K562 (cell line): Measurements from ENCODE around the gene AKR1A1. TPM values are rescaled to one million over a fixed set of nuclear protein-coding genes. Genes with fewer than 3 reads are reported as not detected.
A peak's percentile ranks its signal among the peaks of the same experiment; 100 is the strongest.

Source experiments
- CHD2 ChIP-seq: IDR thresholded peaks from 2 replicates; pipeline ENCODE4 v1.6.1; 2011; ENCODE audit warnings: low read depth, low read length
- CTCFL ChIP-seq: IDR thresholded peaks from 2 replicates; pipeline ENCODE4 v1.6.1; 2011; ENCODE audit warnings: borderline replicate concordance, low read depth, mild to moderate bottlenecking, moderate library complexity, low read length; ENCODE audit not compliant: insufficient read depth, poor library complexity, severe bottlenecking
- FOXJ2 ChIP-seq: fragments of 200-800 bp; sonication (Bioruptor generic); IDR thresholded peaks from 2 replicates; pipeline ENCODE4 v1.6.1; 2016; ENCODE audit warnings: missing genetic modification characterization, missing compliant biosample characterization
- GABPB2 ChIP-seq: fragments of 250-450 bp; sonication (Bioruptor Pico); conservative IDR thresholded peaks from 2 replicates; pipeline ENCODE4 v1.5.1; 2021; ENCODE audit warnings: mild to moderate bottlenecking
- NELFE ChIP-seq: IDR thresholded peaks from 2 replicates; pipeline ENCODE4 v1.6.1; 2011; ENCODE audit warnings: mild to moderate bottlenecking; ENCODE audit not compliant: insufficient read depth, insufficient read length
- PHF20 ChIP-seq: fragments of 450-650 bp; IDR thresholded peaks from 2 replicates; pipeline ENCODE4 v1.6.1; 2018; ENCODE audit not compliant: partially characterized antibody
- PRDM10 ChIP-seq: fragments of 450-650 bp; IDR thresholded peaks from 2 replicates; pipeline ENCODE4 v1.6.1; 2018; ENCODE audit not compliant: partially characterized antibody
- TEAD4 ChIP-seq, 2 experiments: sonication (generic) in 1 of 2; formaldehyde crosslinking in 1 of 2; IDR thresholded peaks; 2 replicates each; pipeline versions ENCODE4 v1.6.1 to v1.8.0; 2012 to 2022; ENCODE audit warnings: borderline replicate concordance in 1 of 2, inconsistent platforms in 1 of 2, low read length in 1 of 2, mild to moderate bottlenecking in 1 of 2, missing genetic modification reagents in 1 of 2
- U2AF2 ChIP-seq: fragments of 200-400 bp; formaldehyde crosslinking; optimal IDR thresholded peaks from 2 replicates; pipeline ENCODE3; 2017; ENCODE audit warnings: low read depth, mild to moderate bottlenecking, low read length
- YY1 ChIP-seq, 3 experiments: IDR thresholded peaks; 2 replicates each; pipeline ENCODE4 v1.6.1; 2011; ENCODE audit warnings: low read length in 2 of 3, mild to moderate bottlenecking in 2 of 3, moderate library complexity in 2 of 3, borderline replicate concordance in 1 of 3, control low read depth in 1 of 3, low read depth in 1 of 3; ENCODE audit not compliant: insufficient read depth in 3 of 3, insufficient replicate concordance in 2 of 3, control insufficient read depth in 1 of 3, insufficient read length in 1 of 3; ENCODE audit errors: extremely low read depth in 1 of 3
- ZNF586 ChIP-seq: fragments of 450-650 bp; formaldehyde crosslinking; conservative IDR thresholded peaks from 2 replicates; pipeline ENCODE4 v1.4.0; 2020; ENCODE audit warnings: mild to moderate bottlenecking, moderate library complexity
- polyA plus RNA-seq, 8 experiments: library from polyadenylated mRNA; depleted of rRNA in 4 of 8; stranded (reverse) in 5 of 8; unstranded in 3 of 8; fragments of >200 nt; fragmentation: Nextera tagmentation in 2 of 8; fragmentation: Illumina TruSeq in 1 of 8; extraction: Ambion mirVana in 2 of 8; extraction: Trizol in 1 of 8; gene quantifications; 2 replicates each; pipeline versions ENCODE4 v1.2.1 to v1.2.3, GENCODE V29; 2011 to 2014; ENCODE audit warnings: inconsistent platforms in 1 of 8, missing spikeins in 1 of 8
- total RNA-seq, 7 experiments: library from RNA; depleted of rRNA in 6 of 7; stranded (reverse); fragments of >200 nt in 6 of 7; fragmentation: Illumina TruSeq in 2 of 7; extraction: Trizol in 2 of 7; gene quantifications; 2 replicates each; pipeline versions ENCODE4 v1.2.1 to v1.2.3, GENCODE V29; 2011 to 2021; ENCODE audit warnings: low replicate concordance in 1 of 7
- TF ChIP-seq, protein P1 (sequence below): sonication (generic); formaldehyde crosslinking; IDR thresholded peaks from 2 replicates; pipeline ENCODE4 v1.8.1; 2023; ENCODE audit warnings: mild to moderate bottlenecking, missing genetic modification reagents
- TF ChIP-seq, protein P2 (sequence below), 2 experiments: fragments of 450-650 bp; IDR thresholded peaks; 2 replicates each; pipeline ENCODE4 v1.6.1; 2018; ENCODE audit warnings: mild to moderate bottlenecking in 2 of 2, low read depth in 1 of 2; ENCODE audit not compliant: partially characterized antibody in 2 of 2

AKR1A1 gene
- total and polyA plus RNA-seq, 9 of the 15 experiments (the other 6 are each of a cell fraction or from before 2014, with no cell fraction given) = 68.6 to 211 (median 132) TPM

- TF ChIP-seq, protein P1, sequence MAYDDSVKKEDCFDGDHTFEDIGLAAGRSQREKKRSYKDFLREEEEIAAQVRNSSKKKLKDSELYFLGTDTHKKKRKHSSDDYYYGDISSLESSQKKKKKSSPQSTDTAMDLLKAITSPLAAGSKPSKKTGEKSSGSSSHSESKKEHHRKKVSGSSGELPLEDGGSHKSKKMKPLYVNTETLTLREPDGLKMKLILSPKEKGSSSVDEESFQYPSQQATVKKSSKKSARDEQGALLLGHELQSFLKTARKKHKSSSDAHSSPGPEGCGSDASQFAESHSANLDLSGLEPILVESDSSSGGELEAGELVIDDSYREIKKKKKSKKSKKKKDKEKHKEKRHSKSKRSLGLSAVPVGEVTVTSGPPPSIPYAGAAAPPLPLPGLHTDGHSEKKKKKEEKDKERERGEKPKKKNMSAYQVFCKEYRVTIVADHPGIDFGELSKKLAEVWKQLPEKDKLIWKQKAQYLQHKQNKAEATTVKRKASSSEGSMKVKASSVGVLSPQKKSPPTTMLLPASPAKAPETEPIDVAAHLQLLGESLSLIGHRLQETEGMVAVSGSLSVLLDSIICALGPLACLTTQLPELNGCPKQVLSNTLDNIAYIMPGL (CRISPR knock-in tag) = peak; percentile 68; the same call in 1 of the 2 replicates
- TF ChIP-seq TEAD4 (IDR thresholded peaks at IDR 0.05; ENCODE audit: low read length) (peak; percentile 20; the same call in 1 of the 2 replicates), TEAD4 (CRISPR knock-in tag; IDR thresholded peaks at IDR 0.05; ENCODE audit: borderline replicate concordance) (no peak), U2AF2 (no peak), CTCFL (peak; percentile 52), ZNF586 (no peak), FOXJ2 (tag) (no peak), GABPB2 (CRISPR knock-in tag) (peak; percentile 69; the same call in 1 of the 2 replicates), PRDM10 (no peak), YY1 (IDR thresholded peaks at IDR 0.05; ENCODE audit: borderline replicate concordance in 1 of 3, control insufficient read depth in 1 of 3, extremely low read depth in 1 of 3, insufficient read depth in 3 of 3, insufficient read length in 1 of 3, insufficient replicate concordance in 2 of 3, low read depth in 1 of 3, low read length in 2 of 3) (no peak), NELFE (peak; percentile 91), PHF20 (peak; percentile 72), CHD2 (peak; percentile 45; the same call in 1 of the 2 replicates)
- TF ChIP-seq, protein P2, sequence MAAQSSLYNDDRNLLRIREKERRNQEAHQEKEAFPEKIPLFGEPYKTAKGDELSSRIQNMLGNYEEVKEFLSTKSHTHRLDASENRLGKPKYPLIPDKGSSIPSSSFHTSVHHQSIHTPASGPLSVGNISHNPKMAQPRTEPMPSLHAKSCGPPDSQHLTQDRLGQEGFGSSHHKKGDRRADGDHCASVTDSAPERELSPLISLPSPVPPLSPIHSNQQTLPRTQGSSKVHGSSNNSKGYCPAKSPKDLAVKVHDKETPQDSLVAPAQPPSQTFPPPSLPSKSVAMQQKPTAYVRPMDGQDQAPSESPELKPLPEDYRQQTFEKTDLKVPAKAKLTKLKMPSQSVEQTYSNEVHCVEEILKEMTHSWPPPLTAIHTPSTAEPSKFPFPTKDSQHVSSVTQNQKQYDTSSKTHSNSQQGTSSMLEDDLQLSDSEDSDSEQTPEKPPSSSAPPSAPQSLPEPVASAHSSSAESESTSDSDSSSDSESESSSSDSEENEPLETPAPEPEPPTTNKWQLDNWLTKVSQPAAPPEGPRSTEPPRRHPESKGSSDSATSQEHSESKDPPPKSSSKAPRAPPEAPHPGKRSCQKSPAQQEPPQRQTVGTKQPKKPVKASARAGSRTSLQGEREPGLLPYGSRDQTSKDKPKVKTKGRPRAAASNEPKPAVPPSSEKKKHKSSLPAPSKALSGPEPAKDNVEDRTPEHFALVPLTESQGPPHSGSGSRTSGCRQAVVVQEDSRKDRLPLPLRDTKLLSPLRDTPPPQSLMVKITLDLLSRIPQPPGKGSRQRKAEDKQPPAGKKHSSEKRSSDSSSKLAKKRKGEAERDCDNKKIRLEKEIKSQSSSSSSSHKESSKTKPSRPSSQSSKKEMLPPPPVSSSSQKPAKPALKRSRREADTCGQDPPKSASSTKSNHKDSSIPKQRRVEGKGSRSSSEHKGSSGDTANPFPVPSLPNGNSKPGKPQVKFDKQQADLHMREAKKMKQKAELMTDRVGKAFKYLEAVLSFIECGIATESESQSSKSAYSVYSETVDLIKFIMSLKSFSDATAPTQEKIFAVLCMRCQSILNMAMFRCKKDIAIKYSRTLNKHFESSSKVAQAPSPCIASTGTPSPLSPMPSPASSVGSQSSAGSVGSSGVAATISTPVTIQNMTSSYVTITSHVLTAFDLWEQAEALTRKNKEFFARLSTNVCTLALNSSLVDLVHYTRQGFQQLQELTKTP (IDR thresholded peaks at IDR 0.05; ENCODE audit: low read depth in 1 of 2, partially characterized antibody in 2 of 2) = peak; percentile 52 to 68
Observed at GRCh38 chr1:45583666-45584350, 33.2 kb downstream of the AKR1A1 start, which contains the start of gene NASP (continued).
